RWPE2 (cell line): ENCODE data around the gene RGS6.

Experiments
- ATAC-seq: fragments of 200-7000 bp; cut with Tn5 transposase; 3 replicates; pipeline ENCODE4 v1.9.1; 2021; ENCODE audit warnings: low read depth
- DNase-seq: peaks from one replicate; pipeline ENCODE4 v3.0.0-alpha.2; 2020; ENCODE audit warnings: low spot score
- H3K27ac ChIP-seq: fragments of 450-650 bp; 2 replicates; pipeline ENCODE4 v1.5.1; 2017; ENCODE audit warnings: mild to moderate bottlenecking; ENCODE audit not compliant: poor library complexity, severe bottlenecking
- H3K27me3 ChIP-seq: fragments of 250-450 bp; sonication (Bioruptor Pico); 2 replicates; pipeline ENCODE4 v1.5.1; 2021; ENCODE audit warnings: mild to moderate bottlenecking, moderate library complexity; ENCODE audit not compliant: insufficient read depth, poor library complexity, severe bottlenecking
- H3K36me3 ChIP-seq: fragments of 250-450 bp; sonication (Bioruptor Pico); 2 replicates; pipeline ENCODE4 v1.5.1; 2020; ENCODE audit warnings: low read depth, mild to moderate bottlenecking, moderate library complexity
- H3K4me1 ChIP-seq: fragments of 250-450 bp; sonication (Bioruptor Pico); 2 replicates; pipeline ENCODE4 v1.5.1; 2021; ENCODE audit warnings: mild to moderate bottlenecking, moderate library complexity; ENCODE audit not compliant: insufficient read depth, poor library complexity, severe bottlenecking
- H3K4me3 ChIP-seq: fragments of 250-450 bp; sonication (Bioruptor Pico); 2 replicates; pipeline ENCODE4 v1.5.1; 2021; ENCODE audit warnings: mild to moderate bottlenecking, moderate library complexity; ENCODE audit not compliant: severe bottlenecking
- H3K9me3 ChIP-seq: fragments of 250-450 bp; sonication (Bioruptor Pico); 2 replicates; pipeline ENCODE4 v1.5.1; 2021; ENCODE audit warnings: mild to moderate bottlenecking, moderate library complexity; ENCODE audit not compliant: severe bottlenecking
- TF ChIP-seq, protein P1 (sequence below): fragments of 450-650 bp; IDR thresholded peaks from one replicate; pipeline ENCODE4 v1.5.1; 2017; ENCODE audit warnings: mild to moderate bottlenecking, moderate library complexity; ENCODE audit not compliant: poor library complexity, severe bottlenecking

Gene RGS6

DNA sequence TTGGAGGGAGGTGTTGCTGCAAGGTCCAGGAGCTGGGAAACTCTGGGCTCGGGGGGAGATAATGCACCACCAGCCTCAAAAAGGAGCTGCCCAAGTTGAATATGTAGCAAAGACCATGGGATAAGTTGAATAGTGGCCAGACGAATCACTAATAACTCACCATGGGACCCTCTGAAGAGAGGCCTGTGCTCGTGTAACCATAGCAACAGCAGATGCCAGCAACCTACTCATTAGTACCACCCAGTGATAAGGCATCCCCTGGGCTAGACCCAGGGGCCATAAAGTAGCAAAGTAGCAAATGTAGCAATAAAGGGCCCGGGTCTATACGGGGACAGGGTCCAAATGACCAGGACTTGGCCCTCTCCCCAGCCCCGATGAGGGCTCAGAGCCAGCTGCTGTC is 633.7 kb downstream of the RGS6 start:
- DNase-seq = no peak
- H3K4me3 ChIP-seq = no peak overlapping the region
- H3K27ac ChIP-seq = no peak overlapping the region

DNA sequence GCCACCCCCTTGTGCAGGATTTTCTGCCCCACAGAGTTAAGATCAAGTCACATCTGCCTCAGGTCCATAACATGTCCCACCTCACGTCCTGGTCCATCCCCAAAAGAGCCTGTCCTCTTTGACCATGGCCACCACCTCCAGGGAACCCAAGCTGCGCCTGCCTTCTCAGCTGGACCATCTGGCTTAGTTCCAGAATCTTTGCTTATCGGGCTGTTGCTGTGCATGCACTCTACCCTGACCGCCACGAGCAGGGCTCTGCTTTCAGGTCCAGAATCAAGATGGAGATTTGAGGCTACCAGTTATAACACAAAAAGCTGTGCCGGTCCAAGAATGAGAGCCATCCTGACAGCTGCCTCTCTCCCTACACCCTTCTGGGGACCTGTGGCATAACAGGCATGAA is 635.0 kb downstream of the RGS6 start:
- Histone ChIP-seq H3K9me3 (no peaks in the 10 kb centered on the region), H3K36me3 (no peaks in the 10 kb centered on the region), H3K4me3 (no peak overlapping the region), H3K27me3 (no peaks in the 10 kb centered on the region), H3K27ac (no peak overlapping the region), H3K4me1 (no peaks in the 10 kb centered on the region)
- no peak for DNase-seq
- ATAC-seq = no peak
- TF ChIP-seq, protein P1, sequence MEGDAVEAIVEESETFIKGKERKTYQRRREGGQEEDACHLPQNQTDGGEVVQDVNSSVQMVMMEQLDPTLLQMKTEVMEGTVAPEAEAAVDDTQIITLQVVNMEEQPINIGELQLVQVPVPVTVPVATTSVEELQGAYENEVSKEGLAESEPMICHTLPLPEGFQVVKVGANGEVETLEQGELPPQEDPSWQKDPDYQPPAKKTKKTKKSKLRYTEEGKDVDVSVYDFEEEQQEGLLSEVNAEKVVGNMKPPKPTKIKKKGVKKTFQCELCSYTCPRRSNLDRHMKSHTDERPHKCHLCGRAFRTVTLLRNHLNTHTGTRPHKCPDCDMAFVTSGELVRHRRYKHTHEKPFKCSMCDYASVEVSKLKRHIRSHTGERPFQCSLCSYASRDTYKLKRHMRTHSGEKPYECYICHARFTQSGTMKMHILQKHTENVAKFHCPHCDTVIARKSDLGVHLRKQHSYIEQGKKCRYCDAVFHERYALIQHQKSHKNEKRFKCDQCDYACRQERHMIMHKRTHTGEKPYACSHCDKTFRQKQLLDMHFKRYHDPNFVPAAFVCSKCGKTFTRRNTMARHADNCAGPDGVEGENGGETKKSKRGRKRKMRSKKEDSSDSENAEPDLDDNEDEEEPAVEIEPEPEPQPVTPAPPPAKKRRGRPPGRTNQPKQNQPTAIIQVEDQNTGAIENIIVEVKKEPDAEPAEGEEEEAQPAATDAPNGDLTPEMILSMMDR = no peak

More for the DNA sequence above, 633.7 kb downstream of the RGS6 start:
- no peaks in the 10 kb centered on the region for H3K4me1 ChIP-seq
- TF ChIP-seq, protein P1 = no peak
- H3K9me3 ChIP-seq = no peaks in the 10 kb centered on the region
- no peaks in the 10 kb centered on the region for H3K27me3 ChIP-seq
- no peaks in the 10 kb centered on the region for H3K36me3 ChIP-seq
- no peak for ATAC-seq

DNA sequence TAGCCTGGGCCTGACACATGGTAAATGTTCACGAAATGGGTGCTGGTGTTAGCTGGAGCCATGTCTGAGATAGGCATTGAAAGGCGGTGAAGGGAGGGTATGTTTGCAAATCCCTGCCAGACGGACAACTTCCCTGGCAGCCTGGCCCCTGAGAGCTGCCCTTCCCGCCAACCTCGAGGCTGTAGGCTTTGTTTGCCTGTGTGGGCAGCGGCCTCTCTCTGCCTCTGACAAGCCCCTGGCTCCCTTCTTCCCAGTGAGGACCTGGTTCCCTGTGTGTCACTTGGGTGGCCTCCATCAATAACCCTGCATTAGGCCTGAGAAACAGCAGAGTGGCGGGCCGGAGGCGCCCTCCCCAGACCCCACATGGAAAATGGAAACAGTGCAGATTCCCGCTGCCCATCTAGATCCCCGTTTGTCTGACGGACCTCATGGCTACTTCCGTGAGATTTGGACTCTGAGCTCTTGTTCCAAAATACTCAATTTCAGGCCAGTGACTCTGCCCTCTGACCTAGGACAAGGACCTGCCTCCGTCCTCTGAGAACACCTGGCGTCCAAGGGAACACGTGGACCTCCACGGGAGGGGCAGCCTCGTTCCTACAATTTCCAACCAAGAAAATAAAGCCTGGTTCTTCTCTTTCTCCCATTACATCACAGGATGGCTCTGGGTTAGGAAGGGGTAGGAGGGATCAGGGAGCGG is 636.2 kb downstream of the RGS6 start:
- TF ChIP-seq, protein P1 = no peak
- no peaks in the 10 kb centered on the region for H3K36me3 ChIP-seq
- ATAC-seq = no peak
- H3K4me3 ChIP-seq = no peak overlapping the region
- no peaks in the 10 kb centered on the region for H3K9me3 ChIP-seq
- H3K27ac ChIP-seq = no peak overlapping the region
- no peaks in the 10 kb centered on the region for H3K4me1 ChIP-seq
- DNase-seq = no peak
- H3K27me3 ChIP-seq = no peaks in the 10 kb centered on the region

DNA sequence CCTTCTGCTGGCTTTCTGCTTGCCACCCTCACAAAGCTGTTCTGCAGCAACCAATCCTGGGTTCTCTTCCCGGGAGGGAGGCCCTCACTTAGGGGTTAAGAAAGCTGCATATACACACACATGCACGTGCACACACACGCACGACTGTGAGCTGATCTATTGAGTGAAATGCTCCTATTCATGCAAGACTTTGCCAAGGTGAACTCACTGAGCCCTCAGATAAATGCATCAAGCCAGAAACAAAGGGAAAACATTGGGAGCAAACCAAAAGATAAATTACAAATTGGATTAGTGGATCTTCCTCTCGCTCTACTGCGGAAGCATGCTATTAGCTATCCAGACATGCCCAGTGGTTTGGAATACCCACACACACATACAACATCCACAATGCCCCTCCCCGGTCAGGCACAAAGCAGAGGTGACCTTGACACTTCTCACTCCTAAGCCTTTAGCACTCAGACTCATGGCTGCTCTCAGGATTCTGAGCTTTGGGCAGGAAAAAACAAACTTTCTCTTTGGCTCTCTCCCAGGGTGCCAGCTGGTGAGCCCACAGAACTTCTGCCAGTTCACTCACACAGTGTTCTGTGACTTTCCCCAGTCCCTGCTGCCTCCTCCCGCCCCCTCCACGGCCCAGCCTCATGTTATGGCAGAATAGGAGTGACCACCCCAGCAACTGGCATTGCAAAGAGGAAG is 641.6 kb downstream of the RGS6 start:
- Histone ChIP-seq H3K9me3 (no peaks in the 10 kb centered on the region), H3K27me3 (no peaks in the 10 kb centered on the region), H3K36me3 (no peaks in the 10 kb centered on the region), H3K4me3 (no peak overlapping the region), H3K4me1 (no peaks in the 10 kb centered on the region), H3K27ac (no peak overlapping the region)
- TF ChIP-seq, protein P1 = no peak
- DNase-seq = no peak
- ATAC-seq = no peak

DNA sequence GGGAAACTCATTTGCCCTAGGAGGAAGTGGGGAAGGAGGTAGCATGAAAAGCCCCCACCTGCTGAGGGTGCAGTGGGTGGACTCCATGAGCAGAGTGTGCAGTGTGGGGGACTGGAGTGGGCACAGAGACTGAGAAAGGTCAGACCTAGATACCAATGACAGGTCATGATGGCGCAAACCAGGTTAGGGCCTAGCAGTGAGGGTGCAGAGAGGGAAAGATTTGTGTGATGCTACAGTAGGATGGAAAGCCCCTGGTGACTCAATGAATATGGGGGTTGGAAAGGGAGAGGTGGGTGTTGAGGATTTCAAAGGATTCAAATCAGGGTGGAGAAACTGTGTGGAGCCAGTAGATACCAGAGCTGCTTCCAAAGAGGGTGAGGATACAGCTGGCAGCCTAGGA is 642.5 kb downstream of the RGS6 start:
- Histone ChIP-seq H3K4me1 (no peaks in the 10 kb centered on the region), H3K36me3 (no peaks in the 10 kb centered on the region), H3K4me3 (no peak overlapping the region), H3K27me3 (no peaks in the 10 kb centered on the region), H3K27ac (no peak overlapping the region), H3K9me3 (no peaks in the 10 kb centered on the region)
- ATAC-seq = no peak
- TF ChIP-seq, protein P1 = no peak
- DNase-seq = no peak
